Panc1 (cell line): Measurements from ENCODE around the gene CFAP221.
A peak's percentile ranks its signal among the peaks of the same experiment; 100 is the strongest.

ENCODE experiments used
- POLR2AphosphoS5 ChIP-seq: IDR thresholded peaks from 2 replicates; pipeline ENCODE4 v1.6.1; 2012; ENCODE audit warnings: mild to moderate bottlenecking, low read depth, low read length, moderate library complexity
- TF ChIP-seq, protein P1 (sequence below): fragments of 450-650 bp; IDR thresholded peaks from 2 replicates; pipeline ENCODE4 v1.5.1; 2017; ENCODE audit warnings: mild to moderate bottlenecking

DNA sequence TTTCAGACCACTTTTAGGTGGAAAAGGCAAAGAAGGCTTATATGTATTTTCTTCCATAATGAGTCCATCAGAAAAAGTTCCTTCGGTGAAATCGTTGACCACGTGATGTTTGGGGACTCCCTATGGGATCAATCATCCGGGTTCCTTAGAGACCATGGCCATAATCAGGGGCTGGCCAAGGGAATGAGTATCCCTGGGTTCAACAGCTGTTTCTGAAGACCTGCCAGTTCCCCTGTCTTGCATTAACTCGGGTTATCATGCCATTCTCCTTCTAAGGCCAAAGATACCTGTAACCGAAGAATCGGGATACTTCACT, 116.1 kb downstream of the CFAP221 start:
- TF ChIP-seq, protein P1, sequence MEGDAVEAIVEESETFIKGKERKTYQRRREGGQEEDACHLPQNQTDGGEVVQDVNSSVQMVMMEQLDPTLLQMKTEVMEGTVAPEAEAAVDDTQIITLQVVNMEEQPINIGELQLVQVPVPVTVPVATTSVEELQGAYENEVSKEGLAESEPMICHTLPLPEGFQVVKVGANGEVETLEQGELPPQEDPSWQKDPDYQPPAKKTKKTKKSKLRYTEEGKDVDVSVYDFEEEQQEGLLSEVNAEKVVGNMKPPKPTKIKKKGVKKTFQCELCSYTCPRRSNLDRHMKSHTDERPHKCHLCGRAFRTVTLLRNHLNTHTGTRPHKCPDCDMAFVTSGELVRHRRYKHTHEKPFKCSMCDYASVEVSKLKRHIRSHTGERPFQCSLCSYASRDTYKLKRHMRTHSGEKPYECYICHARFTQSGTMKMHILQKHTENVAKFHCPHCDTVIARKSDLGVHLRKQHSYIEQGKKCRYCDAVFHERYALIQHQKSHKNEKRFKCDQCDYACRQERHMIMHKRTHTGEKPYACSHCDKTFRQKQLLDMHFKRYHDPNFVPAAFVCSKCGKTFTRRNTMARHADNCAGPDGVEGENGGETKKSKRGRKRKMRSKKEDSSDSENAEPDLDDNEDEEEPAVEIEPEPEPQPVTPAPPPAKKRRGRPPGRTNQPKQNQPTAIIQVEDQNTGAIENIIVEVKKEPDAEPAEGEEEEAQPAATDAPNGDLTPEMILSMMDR, result peak; percentile 47
- TF ChIP-seq POLR2AphosphoS5, result no peak
